Endothelial cell of umbilical vein (primary cell): ENCODE results near the gene TGFBR2. TPM values are rescaled to one million over a fixed set of nuclear protein-coding genes. Genes with fewer than 3 reads are reported as not detected.
A peak's percentile ranks its signal among the peaks of the same experiment; 100 is the strongest.

Source experiments
- BruUV-seq: library from RNA; stranded (reverse); fragments of 400-500 nt; replicated peaks from 2 replicates; lab custom pipeline; 2021; lab: Mats Ljungman, UMichigan
- CTCF ChIA-PET: fragments of 300-600, 350-600 bp; sonication (Branson Sonifier 250); formaldehyde crosslinking; loops from one replicate; lab custom pipeline; 2021; ENCODE audit warnings: antibody characterized with exemption, inconsistent platforms; lab: Charles Lee
- POLR2A ChIA-PET: fragments of 300-600, 350-600 bp; sonication (Branson Sonifier 250); formaldehyde crosslinking; loops from one replicate; lab custom pipeline; 2021; ENCODE audit warnings: antibody characterized with exemption, inconsistent platforms; lab: Charles Lee
- DNase-seq: peaks from one replicate; pipeline ENCODE4 v3.0.0-alpha.2; 2011; ENCODE audit warnings: low read depth, low spot score
- FAIRE-seq: peaks from 2 replicates; lab custom pipeline; 2011; peaks lifted over from hg19 to GRCh38; lab: Jason Lieb, UNC
- H2AFZ ChIP-seq: 2 replicates; pipeline ENCODE4 v1.6.0; 2012; ENCODE audit warnings: low read depth, low read length, control low read depth, inconsistent platforms
- H3K27ac ChIP-seq: 2 replicates; pipeline ENCODE4 v1.5.1; 2011; ENCODE audit warnings: low read depth, mild to moderate bottlenecking, control low read depth, low read length, moderate library complexity; ENCODE audit not compliant: insufficient read depth
- H3K27me3 ChIP-seq, 2 experiments: 2 replicates each; pipeline versions ENCODE4 v1.6.0 to v1.6.1; 2011; ENCODE audit warnings: low read length in 2 of 2, mixed read lengths in 1 of 2; ENCODE audit not compliant: control insufficient read depth in 2 of 2, insufficient read depth in 2 of 2
- H3K36me3 ChIP-seq, 2 experiments: 2 replicates in 1 of 2; 3 replicates in 1 of 2; pipeline ENCODE4 v1.5.1; 2011; ENCODE audit warnings: low read length in 2 of 2, mild to moderate bottlenecking in 1 of 2, moderate library complexity in 1 of 2; ENCODE audit not compliant: control insufficient read depth in 2 of 2, insufficient read depth in 2 of 2; ENCODE audit errors: extremely low read depth in 1 of 2
- H3K4me1 ChIP-seq: 3 replicates; pipeline ENCODE4 v1.5.1; 2011; ENCODE audit warnings: mild to moderate bottlenecking, low read length; ENCODE audit not compliant: control insufficient read depth, insufficient read depth; ENCODE audit errors: extremely low read depth
- H3K4me2 ChIP-seq: 2 replicates; pipeline ENCODE4 v1.6.1; 2011; ENCODE audit warnings: low read length, control low read depth, mixed read lengths; ENCODE audit not compliant: insufficient read depth
- H3K4me3 ChIP-seq, 3 experiments: fragments of 200-600 bp in 1 of 3; sonication (generic), shearing (Covaris generic) in 1 of 3; replicated peaks in 1 of 3; 2 replicates each; pipeline ENCODE4 v1.5.1; 2011 to 2016; ENCODE audit warnings: control low read depth in 3 of 3, low read length in 3 of 3, mild to moderate bottlenecking in 2 of 3, inconsistent platforms in 1 of 3, low read depth in 1 of 3, moderate library complexity in 1 of 3; ENCODE audit not compliant: insufficient read depth in 1 of 3
- H3K79me2 ChIP-seq: 2 replicates; pipeline ENCODE4 v1.6.0; 2012; ENCODE audit warnings: low read length, inconsistent platforms; ENCODE audit not compliant: control insufficient read depth, insufficient read depth
- H3K9ac ChIP-seq: replicated peaks from 2 replicates; pipeline ENCODE3; 2011; ENCODE audit warnings: low read length, control low read depth; ENCODE audit not compliant: insufficient read depth; ENCODE audit errors: extremely low read depth
- H3K9me1 ChIP-seq: replicated peaks from 3 replicates; pipeline ENCODE4 v1.6.0; 2011; ENCODE audit warnings: mild to moderate bottlenecking, low read length; ENCODE audit not compliant: control insufficient read depth, insufficient read depth; ENCODE audit errors: extremely low read depth
- H3K9me3 ChIP-seq: replicated peaks from 2 replicates; pipeline ENCODE4 v1.5.1; 2012; ENCODE audit warnings: low read length, inconsistent platforms; ENCODE audit not compliant: control insufficient read depth, insufficient read depth
- H4K20me1 ChIP-seq: replicated peaks from 2 replicates; pipeline ENCODE3; 2011; ENCODE audit warnings: mild to moderate bottlenecking, low read length; ENCODE audit not compliant: control insufficient read depth, insufficient read depth; ENCODE audit errors: extremely low read depth
- EZH2 ChIP-seq: IDR thresholded peaks from 2 replicates; pipeline ENCODE4 v1.6.1; 2012; ENCODE audit warnings: borderline replicate concordance, low read depth, mild to moderate bottlenecking, moderate library complexity, low read length, inconsistent platforms; ENCODE audit not compliant: severe bottlenecking
- FOS ChIP-seq: IDR thresholded peaks from 2 replicates; pipeline ENCODE4 v1.6.1; 2011; ENCODE audit warnings: mild to moderate bottlenecking, low read length, moderate library complexity, borderline replicate concordance; ENCODE audit not compliant: insufficient read depth
- GATA2 ChIP-seq: IDR thresholded peaks from 2 replicates; pipeline ENCODE4 v1.7.0; 2011; ENCODE audit warnings: low read depth, mild to moderate bottlenecking, moderate library complexity, mixed read lengths, low read length; ENCODE audit not compliant: insufficient read length, insufficient read depth
- JUN ChIP-seq: IDR thresholded peaks from 2 replicates; pipeline ENCODE4 v1.6.1; 2011; ENCODE audit warnings: borderline replicate concordance, low read depth; ENCODE audit not compliant: insufficient read length, insufficient read depth
- MYC ChIP-seq: IDR thresholded peaks from one replicate; pipeline ENCODE4 v1.6.1; 2011; ENCODE audit warnings: mild to moderate bottlenecking, low read depth, low read length
- POLR2A ChIP-seq: IDR thresholded peaks from 2 replicates; pipeline ENCODE4 v1.6.1; 2012; ENCODE audit warnings: low read depth, mild to moderate bottlenecking, control low read depth, low read length
- POLR2AphosphoS5 ChIP-seq: IDR thresholded peaks from 2 replicates; pipeline ENCODE4 v1.6.1; 2012; ENCODE audit warnings: low read depth, mild to moderate bottlenecking, control low read depth, low read length, moderate library complexity; ENCODE audit not compliant: insufficient read depth
- dilution Hi-C: fragments of 300-500 bp; cut with MboI; formaldehyde crosslinking; loops from one replicate; pipeline ENCODE4 v1.15.0; 2019; ENCODE audit warnings: low sequenced_read_pairs; ENCODE audit not compliant: extremely low pct_ligation_motif_present
- intact Hi-C: fragments of 100-400 bp; cut with micrococcal nuclease; formaldehyde crosslinking; loops from one replicate; pipeline ENCODE4 v1.10.0; 2022
- polyA plus RNA-seq, 4 experiments: library from polyadenylated mRNA; depleted of rRNA in 3 of 4; stranded (reverse) in 3 of 4; unstranded in 1 of 4; fragments of >200 nt; gene quantifications; 2 replicates each; pipeline versions ENCODE4 v1.2.1 to v1.2.3, GENCODE V29; 2011 to 2012; ENCODE audit warnings: missing spikeins in 1 of 4
- total RNA-seq: library from RNA; stranded (reverse); gene quantifications from 2 replicates; pipeline ENCODE4 v1.2.3, GENCODE V29; 2021
- TF ChIP-seq, protein P1 (sequence below), 2 donors: IDR thresholded peaks; 1 replicate in 1 of 2; 2 replicates in 1 of 2; pipeline ENCODE4 v1.5.1; 2011; ENCODE audit warnings: low read length in 2 of 2, mild to moderate bottlenecking in 2 of 2, moderate library complexity in 2 of 2, control low read depth in 1 of 2, inconsistent platforms in 1 of 2, low read depth in 1 of 2; ENCODE audit not compliant: insufficient read depth in 1 of 2; ENCODE audit errors: extremely low read depth in 1 of 2
- TF ChIP-seq, protein P2 (sequence below): IDR thresholded peaks from 2 replicates; pipeline ENCODE4 v1.6.1; 2011; ENCODE audit not compliant: insufficient read depth, insufficient read length

TGFBR2 gene
- total and polyA plus RNA-seq, 2 donors (not counting 3 experiments of a cell fraction or from before 2014, with no cell fraction given): 227 to 250 TPM

DNA sequence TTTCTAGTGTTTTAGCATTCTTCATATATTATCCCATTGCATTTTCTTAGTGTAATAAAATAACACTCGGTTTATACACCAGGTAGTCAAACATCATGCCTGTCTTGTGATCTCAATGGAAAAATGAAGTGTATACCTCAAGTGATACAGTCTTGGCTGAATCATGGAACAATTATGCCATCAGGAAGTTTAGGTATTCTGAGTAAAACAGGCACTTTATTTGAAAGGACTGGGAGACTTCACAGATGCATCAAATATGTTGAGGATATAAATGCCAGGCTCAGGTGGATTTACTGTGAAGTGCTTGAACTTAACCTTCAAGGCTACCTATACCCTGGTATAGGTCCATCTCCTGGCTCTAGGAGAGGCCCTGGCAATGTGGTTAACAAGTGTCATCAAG lies 8.5 kb downstream of the TGFBR2 start:
- FAIRE-seq: peak; percentile 67

More for the DNA sequence above, 8.5 kb downstream of the TGFBR2 start:
- peaks cover 81% of the 10 kb centered on the region for H3K4me1 ChIP-seq
- peak; percentile 16 for TF ChIP-seq POLR2AphosphoS5
- TF ChIP-seq FOS: peak; percentile 23
- TF ChIP-seq, protein P1, sequence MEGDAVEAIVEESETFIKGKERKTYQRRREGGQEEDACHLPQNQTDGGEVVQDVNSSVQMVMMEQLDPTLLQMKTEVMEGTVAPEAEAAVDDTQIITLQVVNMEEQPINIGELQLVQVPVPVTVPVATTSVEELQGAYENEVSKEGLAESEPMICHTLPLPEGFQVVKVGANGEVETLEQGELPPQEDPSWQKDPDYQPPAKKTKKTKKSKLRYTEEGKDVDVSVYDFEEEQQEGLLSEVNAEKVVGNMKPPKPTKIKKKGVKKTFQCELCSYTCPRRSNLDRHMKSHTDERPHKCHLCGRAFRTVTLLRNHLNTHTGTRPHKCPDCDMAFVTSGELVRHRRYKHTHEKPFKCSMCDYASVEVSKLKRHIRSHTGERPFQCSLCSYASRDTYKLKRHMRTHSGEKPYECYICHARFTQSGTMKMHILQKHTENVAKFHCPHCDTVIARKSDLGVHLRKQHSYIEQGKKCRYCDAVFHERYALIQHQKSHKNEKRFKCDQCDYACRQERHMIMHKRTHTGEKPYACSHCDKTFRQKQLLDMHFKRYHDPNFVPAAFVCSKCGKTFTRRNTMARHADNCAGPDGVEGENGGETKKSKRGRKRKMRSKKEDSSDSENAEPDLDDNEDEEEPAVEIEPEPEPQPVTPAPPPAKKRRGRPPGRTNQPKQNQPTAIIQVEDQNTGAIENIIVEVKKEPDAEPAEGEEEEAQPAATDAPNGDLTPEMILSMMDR (IDR thresholded peaks at IDR 0.05; ENCODE audit: extremely low read depth in 1 of 2, insufficient read depth in 1 of 2, low read depth in 1 of 2, low read length in 2 of 2): no peak
- no peak for TF ChIP-seq POLR2A
- no peak for TF ChIP-seq GATA2
- TF ChIP-seq, protein P2, sequence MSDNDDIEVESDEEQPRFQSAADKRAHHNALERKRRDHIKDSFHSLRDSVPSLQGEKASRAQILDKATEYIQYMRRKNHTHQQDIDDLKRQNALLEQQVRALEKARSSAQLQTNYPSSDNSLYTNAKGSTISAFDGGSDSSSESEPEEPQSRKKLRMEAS: no peak
- no peak for TF ChIP-seq MYC
- no peak for TF ChIP-seq EZH2
- TF ChIP-seq JUN: peak; percentile 26
- H3K4me3 ChIP-seq: no peak overlapping the region
- peaks cover 10% of the 10 kb centered on the region for H4K20me1 ChIP-seq
- no peaks in the 10 kb centered on the region for H3K27me3 ChIP-seq
- H3K4me2 ChIP-seq: peak overlapping the region; percentile 98
- ChIA-PET CTCF (interaction anchor here (1.1 to 2.3 kb wide), 4 partner anchors 9 to 137 kb away, joined by 3 to 6 read pairs (median 4); partner anchors contain the start of gene TGFBR2), POLR2A (no interaction called here)
- dilution Hi-C loops: loop anchor here (25.0 kb wide), 1 partner anchor 278 kb away; no protein-coding TSS in a partner anchor
- no TSS peak for BruUV-seq
- no peak overlapping the region for H3K9ac ChIP-seq
- intact Hi-C loops: loop anchor here (5.0 kb wide), 1 partner anchor 458 kb away; no protein-coding TSS in a partner anchor
- H2AFZ ChIP-seq: no peak overlapping the region
- peaks cover 5 to 7% of the 10 kb centered on the region in 2 experiments for H3K36me3 ChIP-seq
- H3K9me3 ChIP-seq: no peaks in the 10 kb centered on the region
- peaks cover 100% of the 10 kb centered on the region for H3K79me2 ChIP-seq
- peak; percentile 54 for DNase-seq
- no peaks in the 10 kb centered on the region for H3K9me1 ChIP-seq
- no peak overlapping the region for H3K27ac ChIP-seq
